Gastrocnemius medialis (tissue), 4 donors: ENCODE results near the gene DIO3.

Source experiments
- CTCF ChIP-seq, 5 experiments: fragments of 450-650 bp in 3 of 5; fragments of 200-600 bp in 2 of 5; sonication (generic) in 2 of 5; IDR thresholded peaks in 4 of 5; conservative IDR thresholded peaks in 1 of 5; 1 replicate in 4 of 5; 2 replicates in 1 of 5; pipeline ENCODE4 v1.5.1; 2016 to 2019; ENCODE audit warnings: antibody characterized with exemption in 5 of 5, mild to moderate bottlenecking in 3 of 5, moderate library complexity in 3 of 5
- POLR2A ChIP-seq, 2 donors: fragments of 450-650 bp; IDR thresholded peaks; one replicate each; pipeline ENCODE4 v1.6.1; 2017; ENCODE audit warnings: antibody characterized with exemption in 2 of 2, mild to moderate bottlenecking in 2 of 2, moderate library complexity in 2 of 2

- TF ChIP-seq CTCF (IDR thresholded peaks at IDR 0.05 in 4 of 5, conservative IDR thresholded peaks at IDR 0.05 in 1 of 5) (no peak), POLR2A (IDR thresholded peaks at IDR 0.05) (no peak)
Observed at GRCh38 chr14:101591121-101591520, 29.8 kb downstream of the DIO3 start.
